Caki2 (cell line): ENCODE measurements around the gene PLCXD3. TPM values are rescaled to one million over a fixed set of nuclear protein-coding genes. Genes with fewer than 3 reads are reported as not detected.

Source experiments
- DNase-seq: peaks from one replicate; pipeline ENCODE4 v3.0.0-alpha.2; 2015; ENCODE audit warnings: low read depth
- in situ Hi-C: cut with HindIII; loops from 2 replicates; pipeline ENCODE4 v1.10.0; 2016; ENCODE audit warnings: low sequenced_read_pairs, low pct_unique_long_range_greater_than_20kb, mixed read lengths
- total RNA-seq: library from RNA; depleted of rRNA; stranded (reverse); fragments of >200 nt; shearing (Covaris generic); gene quantifications from 2 replicates; pipeline ENCODE4 v1.2.3, GENCODE V29; 2014; ENCODE audit warnings: low replicate concordance; rRNA removed

The PLCXD3 gene, protein sequence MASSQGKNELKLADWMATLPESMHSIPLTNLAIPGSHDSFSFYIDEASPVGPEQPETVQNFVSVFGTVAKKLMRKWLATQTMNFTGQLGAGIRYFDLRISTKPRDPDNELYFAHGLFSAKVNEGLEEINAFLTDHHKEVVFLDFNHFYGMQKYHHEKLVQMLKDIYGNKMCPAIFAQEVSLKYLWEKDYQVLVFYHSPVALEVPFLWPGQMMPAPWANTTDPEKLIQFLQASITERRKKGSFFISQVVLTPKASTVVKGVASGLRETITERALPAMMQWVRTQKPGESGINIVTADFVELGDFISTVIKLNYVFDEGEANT
- total RNA-seq, result 0.03 and 0.07 TPM in 2 replicates

DNA sequence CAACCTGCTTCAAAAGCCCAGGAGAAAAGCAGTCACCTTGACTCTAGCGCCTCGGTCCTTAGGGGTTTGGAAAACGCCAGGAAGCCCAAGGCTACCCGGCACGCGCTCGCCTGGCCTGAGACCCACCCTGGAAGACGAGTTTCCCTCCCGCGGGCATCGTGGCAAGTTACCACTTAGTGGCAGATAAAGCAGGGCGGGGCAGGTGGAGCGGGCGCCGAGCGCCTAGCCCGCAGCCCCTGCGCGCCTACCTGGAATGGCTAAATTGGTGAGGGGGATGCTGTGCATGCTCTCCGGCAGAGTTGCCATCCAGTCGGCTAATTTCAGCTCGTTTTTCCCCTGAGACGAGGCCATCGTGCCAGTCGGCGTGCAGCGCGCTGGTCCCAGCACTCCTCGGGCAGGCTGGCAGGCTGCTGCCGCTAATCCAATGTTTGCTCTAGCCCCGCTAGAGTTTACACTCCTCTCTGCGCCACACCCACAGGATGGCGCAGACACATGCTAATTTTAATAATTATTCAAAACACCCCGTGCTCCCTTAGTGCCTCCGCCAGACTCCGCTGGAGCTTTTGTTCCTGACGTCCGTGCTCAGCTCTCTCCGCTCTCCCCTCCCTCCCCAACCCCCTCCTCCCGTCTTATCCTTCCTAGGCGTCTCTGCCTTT lies at the start of gene PLCXD3:
TSS of gene PLCXD3 (minus strand) at position 426 of the 656 bp plus-strand sequence. CDS start at position 351, 75 bp downstream.
- in situ Hi-C loops, result no loop called here

GRCh38 chr5:41559184-41559583 lies 48.8 kb upstream of the PLCXD3 start:
- in situ Hi-C loops, result no loop called here
- no peak for DNase-seq

More for the DNA sequence above, at the start of gene PLCXD3:
- no peak for DNase-seq

DNA sequence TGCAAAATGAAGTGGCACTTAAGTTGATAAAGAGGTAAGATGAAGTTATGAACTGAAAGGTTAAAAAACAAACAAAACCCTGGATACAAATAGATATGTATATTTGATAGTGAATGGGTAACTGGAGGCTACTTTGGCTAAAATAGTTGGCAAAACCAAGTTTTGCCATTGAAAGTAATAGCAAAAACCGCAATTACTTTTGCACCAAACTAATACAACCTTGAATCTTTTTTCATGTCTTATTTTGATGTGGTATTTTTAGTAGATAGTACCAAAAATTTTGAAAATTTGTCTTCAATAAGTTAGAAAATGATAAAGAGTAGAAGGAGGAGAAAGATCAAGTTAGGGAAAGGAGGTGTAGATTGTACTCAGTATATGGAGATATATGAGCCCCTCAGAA lies 47.9 kb upstream of the PLCXD3 start:
- DNase-seq, result no peak
- in situ Hi-C loops, result no loop called here

DNA sequence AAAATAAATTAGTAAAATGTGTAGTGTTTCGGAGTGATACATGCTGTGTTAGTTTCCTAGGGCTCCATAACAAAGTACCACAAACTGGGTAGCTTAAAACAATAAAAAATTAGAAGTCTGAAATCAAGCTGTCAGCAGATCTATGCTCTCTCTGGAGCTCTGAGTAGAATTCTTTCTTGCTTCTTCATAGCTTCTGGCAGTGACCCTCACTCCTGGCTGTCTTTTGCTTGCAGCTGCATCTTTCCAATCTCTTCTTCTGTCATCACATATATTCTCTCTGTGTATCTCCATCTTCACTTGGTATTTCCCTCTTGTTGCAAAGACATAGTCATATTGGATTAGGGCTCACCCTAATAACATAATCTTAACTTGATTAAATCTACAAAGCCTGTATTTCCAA lies 37.6 kb upstream of the PLCXD3 start:
- in situ Hi-C loops, result no loop called here

DNA sequence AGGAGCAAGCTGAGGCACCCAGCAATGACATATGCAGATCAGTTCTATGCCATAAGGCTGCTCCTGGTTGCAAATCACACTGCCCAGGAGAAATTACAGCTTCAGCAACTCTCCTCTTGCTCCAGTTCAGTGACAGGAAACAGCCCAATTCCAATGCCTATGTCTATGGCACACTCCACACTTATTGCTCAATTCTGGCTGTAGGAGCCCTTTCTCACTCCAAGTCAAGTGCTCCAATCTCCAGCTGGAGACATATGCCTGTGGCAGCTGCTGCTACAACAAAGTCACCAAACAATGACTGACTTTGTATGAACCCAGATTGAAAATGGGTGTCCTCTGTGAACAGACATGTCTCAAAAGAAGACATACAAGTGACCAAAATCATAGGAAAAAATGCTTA lies 31.8 kb upstream of the PLCXD3 start:
- no peak for DNase-seq
- in situ Hi-C loops, result no loop called here

More for the DNA sequence above, 37.6 kb upstream of the PLCXD3 start:
- no peak for DNase-seq

DNA sequence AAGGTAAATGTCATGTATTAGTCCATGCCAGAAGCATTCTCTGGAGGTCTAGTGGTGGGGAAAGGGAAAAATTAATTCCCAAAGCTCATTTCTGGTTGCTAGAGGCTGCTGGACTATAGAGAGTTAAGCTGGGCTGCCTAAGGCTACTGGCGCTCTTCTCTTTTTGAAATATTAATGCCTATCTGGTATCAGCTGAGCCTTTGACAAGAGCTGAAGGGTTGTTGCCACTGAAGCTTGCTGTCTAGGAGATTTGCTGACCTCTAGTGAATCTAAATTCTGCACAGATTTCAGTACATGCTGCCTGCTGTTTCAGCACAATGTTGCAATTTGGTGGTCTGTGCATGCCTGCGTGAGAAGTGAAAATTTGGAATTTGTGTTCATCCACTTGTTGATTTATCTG lies 29.1 kb upstream of the PLCXD3 start:
- in situ Hi-C loops, result no loop called here
- DNase-seq, result no peak

DNA sequence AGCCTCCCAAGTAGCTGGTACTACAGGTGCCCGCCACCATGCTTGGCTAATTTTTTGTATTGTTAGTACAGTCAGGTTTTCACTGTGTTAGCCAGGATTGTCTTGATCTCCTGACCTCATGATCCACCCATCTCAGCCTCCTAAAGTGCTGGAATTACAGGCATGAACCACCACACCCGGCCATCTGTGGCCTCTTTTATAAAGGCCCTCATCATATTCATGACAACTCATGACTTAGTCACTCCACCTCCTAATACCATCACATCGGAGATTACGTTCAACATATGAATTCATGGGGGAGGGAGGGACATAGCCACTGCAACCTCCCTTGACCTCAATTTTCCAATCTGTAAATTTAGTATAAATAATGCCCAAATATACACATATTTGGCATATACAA lies 27.2 kb upstream of the PLCXD3 start:
- in situ Hi-C loops, result no loop called here
- DNase-seq, result no peak

- in situ Hi-C loops, result no loop called here
- DNase-seq, result no peak
Measured at GRCh38 chr5:41532485-41532884, 22.1 kb upstream of the PLCXD3 start.

DNA sequence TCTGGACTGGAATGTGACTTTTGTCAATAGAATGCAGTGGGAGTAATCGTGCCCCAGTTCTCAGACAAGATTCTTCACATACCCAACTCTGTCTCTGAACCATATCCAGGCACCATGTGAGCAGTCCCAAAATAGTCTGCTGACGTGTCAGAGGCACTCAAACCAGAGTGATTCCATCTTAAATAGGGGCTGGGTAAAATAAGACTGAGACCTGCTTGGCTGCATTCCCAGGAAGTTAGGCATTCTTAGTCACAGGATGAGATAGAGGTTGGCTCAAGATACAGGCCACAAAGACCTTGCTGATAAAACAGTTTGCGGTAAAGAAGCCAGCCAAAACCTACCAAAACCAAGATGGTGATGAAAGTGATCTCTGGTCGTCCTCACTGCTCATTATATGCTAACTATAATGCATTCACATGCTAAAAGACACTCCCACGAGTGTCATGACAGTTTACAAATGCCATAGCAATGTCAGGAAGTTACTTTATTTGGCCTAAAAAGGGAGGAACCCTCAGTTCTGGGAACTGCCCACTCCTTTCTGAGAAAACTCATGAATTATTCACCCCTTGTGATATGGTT lies 16.9 kb upstream of the PLCXD3 start:
- DNase-seq, result peak; percentile 78
- in situ Hi-C loops, result no loop called here

DNA sequence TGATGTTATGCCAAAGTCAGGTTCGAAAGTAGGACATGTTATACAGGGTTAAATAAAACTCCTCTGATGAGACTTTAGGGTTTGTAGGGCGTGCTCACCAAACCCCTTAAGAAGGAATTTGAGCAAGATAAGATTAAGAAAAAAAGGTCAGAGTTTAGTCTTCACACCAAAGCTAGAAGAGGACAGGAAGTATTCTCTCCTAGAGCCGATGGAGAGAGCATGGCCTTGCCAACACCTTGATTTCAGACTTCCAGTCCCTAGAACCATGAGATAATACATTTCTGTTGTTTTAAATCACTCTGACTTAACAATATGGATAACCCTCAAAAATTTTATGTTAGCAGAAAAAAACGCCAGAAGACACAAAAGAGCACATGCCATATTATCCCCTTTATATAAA lies 16.3 kb upstream of the PLCXD3 start:
- no peak for DNase-seq
- in situ Hi-C loops, result no loop called here

DNA sequence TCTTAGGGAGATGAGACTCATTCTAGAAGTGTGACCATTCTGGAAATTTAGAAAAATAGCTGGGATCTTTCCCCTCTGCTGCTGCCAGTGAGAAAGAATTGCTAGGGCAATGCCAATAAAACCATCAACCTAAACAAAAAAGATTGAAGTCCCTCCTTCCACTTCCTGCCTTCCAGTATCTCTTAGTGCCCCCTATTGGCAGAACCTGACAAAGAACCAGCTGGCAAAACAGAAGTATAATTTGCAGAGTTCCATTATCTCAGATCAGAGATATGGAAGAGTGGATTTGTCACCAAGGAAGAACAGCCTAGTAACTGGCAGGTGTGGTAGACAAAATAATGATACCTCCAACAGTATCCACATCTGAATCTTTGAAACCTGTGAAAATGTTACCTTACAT lies 13.8 kb upstream of the PLCXD3 start:
- no peak for DNase-seq
- in situ Hi-C loops, result no loop called here

DNA sequence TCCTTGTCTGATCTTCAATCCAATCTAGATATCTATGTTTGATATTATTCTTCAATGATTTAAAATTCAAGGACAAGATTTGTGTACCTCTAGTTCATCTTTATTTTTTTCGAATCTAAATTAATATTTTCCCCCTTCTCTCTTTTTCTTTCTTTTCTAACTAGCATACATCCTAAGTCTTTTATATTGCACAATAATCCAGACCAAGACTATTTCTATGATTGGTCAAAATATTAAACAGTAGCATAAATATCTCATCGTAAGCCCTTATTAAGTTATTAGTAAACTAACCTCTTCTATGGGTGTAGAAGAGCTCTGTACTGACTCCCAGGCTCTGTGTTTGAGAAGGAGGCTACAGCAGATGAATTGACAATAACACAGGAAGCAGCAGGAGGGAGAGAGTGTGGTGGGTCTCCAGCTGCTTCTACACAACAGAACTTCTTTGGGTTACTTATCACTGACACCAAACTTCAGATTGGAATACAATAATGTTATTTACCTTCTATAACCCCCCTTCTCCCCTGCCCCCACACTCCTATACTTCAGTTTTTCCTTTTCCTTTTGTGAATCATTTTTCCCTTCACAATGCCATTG lies 11.9 kb upstream of the PLCXD3 start:
- DNase-seq, result no peak
- in situ Hi-C loops, result no loop called here

DNA sequence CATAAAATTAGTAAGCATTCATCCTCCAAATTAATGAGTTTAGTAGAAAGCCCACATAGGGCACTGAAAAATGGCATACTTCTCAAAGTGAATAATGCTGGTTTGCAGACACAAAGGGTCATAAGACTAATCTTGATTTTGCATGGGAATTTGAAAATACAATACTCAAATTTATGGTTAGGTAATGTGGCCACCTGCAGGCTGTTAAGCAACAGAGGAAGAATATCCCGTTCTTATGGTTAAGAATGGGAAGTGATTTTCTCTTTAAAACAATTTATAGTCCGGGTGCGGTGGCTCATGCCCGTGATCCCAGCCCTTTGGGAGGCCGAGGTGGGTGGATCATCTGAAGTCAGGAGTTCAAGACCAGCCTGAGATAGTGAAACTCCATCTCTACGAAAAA lies 9.4 kb upstream of the PLCXD3 start:
- in situ Hi-C loops, result no loop called here
- no peak for DNase-seq

DNA sequence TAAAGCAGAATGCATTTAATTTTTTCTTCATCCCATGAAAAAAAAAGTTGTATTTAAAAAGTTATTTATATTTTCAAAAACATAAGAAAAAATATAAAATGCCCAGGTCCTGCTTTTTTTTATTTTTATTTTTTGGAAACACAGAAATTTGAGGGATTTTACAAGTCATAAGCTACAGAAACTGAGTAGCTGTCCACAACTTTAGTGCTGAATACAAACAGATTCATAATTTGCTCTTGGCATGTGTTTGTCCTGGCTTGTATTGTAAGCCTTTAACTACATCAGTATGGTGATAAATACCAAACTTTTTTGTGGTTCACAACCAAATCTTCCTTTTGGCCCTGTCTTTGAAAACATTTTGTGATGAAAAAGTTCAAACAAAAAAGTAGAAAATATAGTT lies 7.5 kb upstream of the PLCXD3 start:
- in situ Hi-C loops, result no loop called here
- DNase-seq, result no peak

GRCh38 chr5:41511241-41511640 lies 840 bp upstream of the PLCXD3 start:
- in situ Hi-C loops, result no loop called here
- DNase-seq, result no peak

- in situ Hi-C loops, result no loop called here
- no peak for DNase-seq
Measured at GRCh38 chr5:41509399-41510175, 814 bp downstream of the PLCXD3 start.

- in situ Hi-C loops, result no loop called here
- DNase-seq, result no peak
Measured at GRCh38 chr5:41508696-41509398, 1.6 kb downstream of the PLCXD3 start.

DNA sequence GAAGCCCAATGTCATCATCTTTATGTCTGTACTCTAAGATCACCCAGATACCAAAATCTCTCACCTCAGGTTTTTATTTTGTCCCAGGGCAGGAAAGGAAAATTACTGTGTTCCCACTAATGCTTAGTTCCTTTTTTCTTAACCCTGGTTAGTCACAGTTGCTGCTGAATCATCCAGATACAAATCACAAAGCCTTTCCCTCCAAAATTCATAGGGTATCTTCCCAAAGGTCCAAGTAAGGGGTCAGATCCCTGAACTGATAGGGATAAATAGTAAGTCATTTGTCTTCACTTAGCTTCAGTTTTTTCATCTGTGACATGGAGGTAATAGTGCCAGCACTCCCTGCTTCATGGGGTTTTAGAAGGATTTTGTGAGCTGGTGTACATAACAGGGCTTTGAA lies 2.2 kb downstream of the PLCXD3 start:
- DNase-seq, result peak; percentile 31
- in situ Hi-C loops, result no loop called here
